Small intestine (tissue), 7 donors: ENCODE measurements around the gene GTPBP4. TPM values are rescaled to one million over a fixed set of nuclear protein-coding genes. Genes with fewer than 3 reads are reported as not detected.
A peak's percentile ranks its signal among the peaks of the same experiment; 100 is the strongest.

Experiments
- DNase-seq, 2 donors: peaks; one replicate each; pipeline versions ENCODE4 v3.0.0 to v3.0.0-alpha.2; 2013
- FAIRE-seq: peaks from 2 replicates; lab custom pipeline; 2012; peaks lifted over from hg19 to GRCh38; lab: Jason Lieb, UNC
- H3K27ac ChIP-seq, 3 donors: one replicate each; pipeline ENCODE4 v1.5.1; 2013; ENCODE audit warnings: low read length in 2 of 3, mild to moderate bottlenecking in 2 of 3, control low read depth in 1 of 3, inconsistent platforms in 1 of 3, low read depth in 1 of 3, moderate library complexity in 1 of 3
- H3K27me3 ChIP-seq, 3 donors: one replicate each; pipeline ENCODE4 v1.6.1; 2013; ENCODE audit warnings: low read length in 3 of 3, inconsistent platforms in 1 of 3; ENCODE audit not compliant: control insufficient read depth in 3 of 3, insufficient read depth in 3 of 3
- H3K36me3 ChIP-seq, 3 donors: one replicate each; pipeline ENCODE4 v1.6.1; 2013; ENCODE audit warnings: low read length in 3 of 3, inconsistent platforms in 1 of 3, low read depth in 1 of 3, mild to moderate bottlenecking in 1 of 3, moderate library complexity in 1 of 3; ENCODE audit not compliant: control insufficient read depth in 3 of 3, insufficient read depth in 2 of 3
- H3K4me1 ChIP-seq, 3 donors: one replicate each; pipeline ENCODE4 v1.6.1; 2013; ENCODE audit warnings: low read length in 2 of 3, inconsistent platforms in 1 of 3, low read depth in 1 of 3, mild to moderate bottlenecking in 1 of 3, moderate library complexity in 1 of 3; ENCODE audit not compliant: control insufficient read depth in 3 of 3, insufficient read depth in 2 of 3
- H3K4me3 ChIP-seq, 3 donors: one replicate each; pipeline ENCODE4 v1.5.1; 2013; ENCODE audit warnings: low read length in 3 of 3, control low read depth in 1 of 3, inconsistent platforms in 1 of 3, low read depth in 1 of 3, mild to moderate bottlenecking in 1 of 3, moderate library complexity in 1 of 3
- H3K9me3 ChIP-seq, 2 donors: one replicate each; pipeline ENCODE4 v1.6.1; 2013; ENCODE audit warnings: low read depth in 1 of 2, low read length in 1 of 2; ENCODE audit not compliant: control insufficient read depth in 2 of 2, insufficient read depth in 1 of 2
- WGBS, 3 donors: extraction: QIAGEN DNeasy Blood & Tissue Kit; methylation state at CpG; one replicate each; pipeline ENCODE4 v1.1.7; 2013; 5-methylcytosine and 5-hydroxymethylcytosine counted together
- polyA plus RNA-seq, 4 donors: library from polyadenylated mRNA; stranded (reverse) in 3 of 4; unstranded in 1 of 4; fragments of 200-250 nt in 3 of 4; fragments of 120-200 nt in 1 of 4; gene quantifications; one replicate each; pipeline versions ENCODE4 v1.2.1 to v1.2.3, GENCODE V29; 2013
- donor health status: healthy with polysubstance abuse.
- donor health status: control.
- donor health status: control.
- donor health status: Bipolar disorder and iron deficiency.
- donor health status: healthy.

GTPBP4 gene
- polyA plus RNA-seq, 4 donors: 16.8 to 33.8 (median 30.0) TPM

DNA sequence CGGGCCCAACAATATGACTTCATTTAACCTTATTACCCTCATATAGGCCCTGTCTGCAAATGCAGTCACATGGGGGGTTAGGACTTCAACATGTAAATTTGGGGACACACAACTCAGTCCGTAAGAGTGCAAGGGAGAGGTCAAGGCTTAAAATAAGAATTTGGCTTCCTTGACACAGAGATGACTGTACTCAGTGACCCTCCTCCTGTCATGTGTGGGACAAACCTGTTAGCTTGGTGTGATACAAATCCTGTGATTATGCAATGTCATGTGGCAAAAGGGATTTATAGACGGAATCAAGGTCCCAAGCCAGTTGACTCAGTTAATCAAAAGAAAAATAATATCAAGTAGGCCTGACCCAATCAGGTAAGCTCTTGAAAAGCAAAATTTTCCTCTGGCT, 25.9 kb upstream of the GTPBP4 start:
- WGBS, 3 donors: 89 to 92% (median 91%) methylated on average over 3 of the region's 3 CpGs
- Histone ChIP-seq H3K27me3 (peaks cover 0 to under 1% (median 0%) of the 10 kb centered on the region in 3 donors), H3K36me3 (no peaks in the 10 kb centered on the region), H3K4me1 (peaks cover 0 to 3% (median 0%) of the 10 kb centered on the region in 3 donors), H3K4me3 (no peak overlapping the region), H3K9me3 (no peaks in the 10 kb centered on the region), H3K27ac (no peak overlapping the region)
- DNase-seq (no peak), FAIRE-seq (no peak)

DNA sequence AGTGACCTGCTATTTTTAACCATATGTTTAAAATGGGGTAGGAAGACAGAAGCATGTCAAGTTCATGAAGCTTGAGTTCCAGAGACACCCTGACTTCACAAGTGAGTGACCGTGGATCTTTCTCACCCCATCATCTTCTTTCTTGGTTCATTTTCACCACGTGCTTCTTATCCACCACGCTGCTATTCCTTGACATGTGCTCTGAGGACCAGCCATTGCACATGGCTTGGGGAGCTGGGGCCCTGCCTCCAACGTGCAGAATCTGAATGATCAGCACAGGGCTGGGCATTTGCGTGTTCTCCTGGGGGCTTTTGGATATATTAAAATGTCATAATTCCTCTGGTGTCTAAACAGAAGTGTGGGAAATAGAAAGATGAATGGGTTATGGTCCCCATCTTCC, 25.0 kb upstream of the GTPBP4 start:
- Histone ChIP-seq H3K27me3 (peaks cover 0 to 2% (median 0%) of the 10 kb centered on the region in 3 donors), H3K9me3 (no peaks in the 10 kb centered on the region), H3K4me3 (no peak overlapping the region), H3K4me1 (peaks cover 0 to 3% (median 0%) of the 10 kb centered on the region in 3 donors), H3K27ac (no peak overlapping the region), H3K36me3 (no peaks in the 10 kb centered on the region)
- FAIRE-seq (no peak), DNase-seq (no peak)
- 79 to 85% (median 84%) methylated on average over 5 of the region's 5 CpGs for WGBS, 3 donors

DNA sequence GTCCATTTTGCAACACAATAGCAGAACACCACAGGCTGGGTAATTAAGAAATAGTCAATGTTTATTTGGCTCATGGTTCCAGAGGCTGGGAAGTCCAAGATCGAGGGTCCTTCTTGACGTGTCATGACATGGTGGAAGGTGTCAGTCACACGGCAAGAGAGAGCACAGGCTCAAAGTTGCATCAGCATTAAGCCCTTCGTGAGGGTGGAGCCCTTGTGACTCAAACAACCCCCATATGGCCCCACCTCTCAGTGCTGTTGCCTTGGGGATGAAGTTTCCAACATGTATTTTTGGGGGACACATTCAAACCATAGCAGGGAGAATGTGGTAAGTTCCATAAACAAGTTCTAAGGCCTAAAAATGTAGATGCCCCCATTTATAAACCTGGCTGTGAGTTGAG, 24.6 kb upstream of the GTPBP4 start:
- no peaks in the 10 kb centered on the region for H3K36me3 ChIP-seq
- DNase-seq (no peak), FAIRE-seq (no peak)
- H3K27ac ChIP-seq: no peak overlapping the region
- no peaks in the 10 kb centered on the region for H3K9me3 ChIP-seq
- H3K4me3 ChIP-seq: no peak overlapping the region
- 85 to 94% (median 91%) methylated on average over 4 of the region's 4 CpGs for WGBS, 3 donors
- peaks cover 0 to 3% (median 0%) of the 10 kb centered on the region in 3 donors for H3K4me1 ChIP-seq
- H3K27me3 ChIP-seq: peaks cover 0 to 2% (median 0%) of the 10 kb centered on the region in 3 donors

DNA sequence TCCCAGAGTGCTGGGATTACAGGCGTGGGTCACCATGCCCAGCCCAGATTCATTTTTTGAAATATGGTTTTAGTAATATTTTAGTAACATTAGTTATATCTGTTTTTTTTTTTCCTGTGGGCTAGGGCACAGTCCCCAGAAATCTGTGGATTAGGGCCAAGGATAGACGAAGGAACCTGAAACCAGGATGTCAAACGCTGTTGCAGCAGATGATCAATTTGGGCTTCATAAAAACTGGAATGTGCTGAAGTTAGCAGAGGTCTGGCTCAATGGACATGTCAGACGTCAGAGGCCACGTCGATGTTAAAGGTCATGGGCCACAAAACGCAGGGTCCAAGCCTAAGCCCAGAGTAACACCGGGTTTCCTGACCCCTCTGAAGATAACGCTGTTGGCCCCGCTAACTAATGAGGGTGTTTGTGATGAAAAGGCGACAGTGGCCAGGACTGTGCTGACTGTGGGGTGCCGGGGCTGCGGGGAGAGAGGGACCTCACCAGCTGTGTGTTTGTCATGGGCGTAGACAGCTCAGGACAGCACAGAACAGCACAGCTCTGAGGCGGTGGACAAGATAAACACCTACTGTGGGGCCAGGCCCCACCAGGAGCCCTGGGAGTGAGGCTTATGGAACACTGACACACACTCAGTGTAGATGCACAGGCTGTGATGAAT, 23.8 kb upstream of the GTPBP4 start:
- H3K36me3 ChIP-seq: no peaks in the 10 kb centered on the region
- no peak overlapping the region for H3K27ac ChIP-seq
- FAIRE-seq (no peak), DNase-seq (no peak)
- WGBS, 3 donors: 88 to 91% (median 89%) methylated on average over 15 of the region's 15 CpGs
- peaks cover 0 to 2% (median 0%) of the 10 kb centered on the region in 3 donors for H3K27me3 ChIP-seq
- no peak overlapping the region for H3K4me3 ChIP-seq
- peaks cover 0 to 3% (median 0%) of the 10 kb centered on the region in 3 donors for H3K4me1 ChIP-seq
- no peaks in the 10 kb centered on the region for H3K9me3 ChIP-seq

DNA sequence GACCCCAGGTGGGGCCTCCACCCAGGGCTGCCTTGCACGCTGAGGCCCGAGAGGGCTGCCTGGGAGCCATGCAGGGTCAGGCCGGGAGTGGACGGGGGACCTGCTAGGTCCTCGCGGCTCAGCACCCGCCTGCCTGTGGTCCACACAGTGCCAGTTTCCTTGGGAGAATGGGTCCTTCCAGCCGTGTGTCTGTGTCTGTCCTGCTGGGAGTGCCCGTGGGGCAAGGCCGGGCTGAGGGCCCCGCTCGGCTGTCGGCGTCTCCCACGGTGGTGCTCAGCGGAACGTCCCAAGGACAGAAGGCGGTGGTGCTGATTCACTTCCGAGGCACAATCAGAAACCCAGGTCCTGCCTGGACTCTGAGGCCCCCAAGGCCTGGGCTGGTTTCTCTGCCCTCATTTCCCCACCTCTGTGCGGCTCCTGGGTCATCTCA, 23.2 kb upstream of the GTPBP4 start:
- Histone ChIP-seq H3K27me3 (peaks cover 0 to 2% (median 0%) of the 10 kb centered on the region in 3 donors), H3K36me3 (no peaks in the 10 kb centered on the region), H3K9me3 (no peaks in the 10 kb centered on the region), H3K27ac (peak overlapping the region in 1 of 3 donors; percentile 22), H3K4me1 (peaks cover 0 to 5% (median 0%) of the 10 kb centered on the region in 3 donors), H3K4me3 (no peak overlapping the region)
- no peak for FAIRE-seq
- DNase-seq: no peak
- WGBS, 3 donors: 87 to 96% (median 90%) methylated on average over 18 to 20 of the region's 20 CpGs

DNA sequence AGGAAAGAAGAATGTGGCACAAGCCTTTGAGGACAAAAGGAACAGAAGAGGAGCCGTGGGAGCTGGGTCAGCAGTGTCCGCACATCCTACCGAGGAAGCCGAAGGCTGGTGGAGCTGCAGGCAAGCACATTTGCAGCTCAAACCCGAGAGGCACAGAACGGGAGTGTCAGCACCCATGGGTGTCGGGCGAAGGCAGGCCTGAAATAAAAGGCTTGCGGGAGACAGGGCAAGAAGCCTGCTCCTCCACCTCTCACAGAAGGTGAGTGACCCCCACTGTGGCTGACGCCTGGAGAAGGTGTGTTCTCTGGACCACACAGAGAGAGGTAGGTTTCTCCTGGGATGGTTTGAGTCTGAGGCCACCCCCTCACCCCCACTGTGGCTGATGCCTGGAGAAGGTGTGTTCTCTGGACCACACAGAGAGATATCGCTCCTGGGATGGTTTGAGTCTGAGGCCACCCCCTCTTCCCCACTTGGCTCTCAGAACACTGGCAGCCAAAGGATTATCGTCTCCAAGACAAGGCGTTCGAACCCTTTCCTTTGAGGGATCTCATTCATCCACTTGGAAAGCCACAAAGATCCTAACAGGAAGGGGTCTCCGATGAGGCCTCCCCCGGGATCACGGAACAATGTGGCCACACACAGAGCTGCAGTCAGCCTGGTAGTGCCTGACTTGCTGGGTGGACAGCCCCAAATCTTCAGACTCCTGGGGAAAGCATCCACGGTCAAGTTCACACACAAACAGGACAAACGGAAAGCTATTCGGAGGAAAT, 21.6 kb upstream of the GTPBP4 start:
- DNase-seq (no peak), FAIRE-seq (no peak)
- Histone ChIP-seq H3K9me3 (no peaks in the 10 kb centered on the region), H3K4me3 (no peak overlapping the region), H3K27me3 (peaks cover 0 to 2% (median 0%) of the 10 kb centered on the region in 3 donors), H3K4me1 (peaks cover 0 to 22% (median 0%) of the 10 kb centered on the region in 3 donors), H3K27ac (no peak overlapping the region), H3K36me3 (no peaks in the 10 kb centered on the region)
- WGBS, 3 donors: 84 to 93% (median 90%) methylated on average over 20 of the region's 20 CpGs

DNA sequence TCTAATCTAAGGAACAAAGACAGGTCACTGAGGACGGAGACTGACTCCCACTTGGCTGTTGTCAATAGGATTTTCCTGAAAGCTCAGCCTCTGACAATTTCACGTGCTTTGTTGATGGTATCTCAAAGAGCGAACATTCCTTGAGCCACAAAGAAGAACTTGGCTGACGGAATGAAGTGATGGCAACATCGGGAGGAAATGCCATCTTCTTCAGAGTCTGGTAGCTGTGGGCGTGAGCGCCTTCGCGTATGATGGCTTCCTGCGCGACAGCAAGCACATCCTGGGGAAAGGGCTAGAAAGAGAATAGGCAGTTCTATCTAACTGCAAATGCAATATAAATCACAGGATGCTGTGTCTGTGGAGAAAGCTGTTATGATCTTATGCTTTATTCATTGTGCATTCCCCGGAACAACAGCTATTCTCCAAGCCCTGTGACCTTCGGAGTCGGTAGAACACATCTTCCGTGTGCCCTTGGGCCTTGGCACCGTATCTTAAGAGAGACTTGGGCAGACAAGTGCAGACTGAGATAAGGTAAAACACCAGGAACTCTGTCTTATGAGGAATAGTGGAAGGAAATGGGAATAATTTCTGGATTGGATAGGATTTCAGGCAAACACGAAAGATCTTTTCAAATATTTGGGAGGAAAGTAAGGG, 19.6 kb upstream of the GTPBP4 start:
- H3K4me1 ChIP-seq: peaks cover 0 to 29% (median 0%) of the 10 kb centered on the region in 3 donors
- FAIRE-seq (no peak), DNase-seq (peak in 1 of 2 donors; percentile 36)
- H3K27ac ChIP-seq: no peak overlapping the region
- peaks cover 0 to 6% of the 10 kb centered on the region in 2 donors for H3K9me3 ChIP-seq
- no peaks in the 10 kb centered on the region for H3K36me3 ChIP-seq
- H3K4me3 ChIP-seq: no peak overlapping the region
- H3K27me3 ChIP-seq: peaks cover 0 to 2% (median 0%) of the 10 kb centered on the region in 3 donors
- 68 to 81% (median 76%) methylated on average over 17 of the region's 17 CpGs for WGBS, 3 donors

DNA sequence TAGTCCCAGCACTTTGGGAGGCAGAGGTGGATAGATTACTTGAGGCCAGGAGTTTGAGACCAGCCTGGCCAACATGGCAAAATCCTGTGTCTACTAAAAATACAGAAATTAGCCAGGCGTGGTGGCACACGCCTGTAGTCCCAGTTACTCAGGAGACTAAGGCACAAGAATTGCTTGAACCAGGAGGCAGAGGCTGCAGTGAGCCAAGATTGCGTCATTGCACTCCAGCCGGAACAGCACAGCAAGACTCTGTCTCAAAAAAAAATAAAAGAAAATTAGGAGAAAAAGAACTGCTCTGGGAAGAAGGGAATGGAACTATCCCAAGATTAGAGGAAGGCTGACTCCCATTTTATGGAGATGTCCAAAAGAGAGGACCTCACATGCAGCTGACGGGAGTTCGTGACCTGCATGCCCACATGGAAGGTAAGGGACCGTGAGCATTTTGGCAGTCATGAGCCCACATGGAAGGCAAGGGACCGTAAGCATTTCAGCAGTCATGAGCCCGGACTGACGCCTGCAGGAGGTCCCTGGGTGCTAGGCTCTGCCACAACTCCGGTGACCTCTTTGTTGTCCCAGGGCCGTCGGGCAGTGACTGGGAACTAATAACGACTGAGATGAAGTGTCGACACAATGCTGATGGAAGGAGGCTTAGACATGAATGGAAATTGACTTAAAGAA, 18.6 kb upstream of the GTPBP4 start:
- WGBS, 3 donors: 81 to 92% (median 82%) methylated on average over 15 of the region's 15 CpGs
- H3K4me3 ChIP-seq: no peak overlapping the region
- no peaks in the 10 kb centered on the region for H3K36me3 ChIP-seq
- FAIRE-seq (no peak), DNase-seq (no peak)
- peaks cover 0 to 2% (median 0%) of the 10 kb centered on the region in 3 donors for H3K27me3 ChIP-seq
- H3K27ac ChIP-seq: no peak overlapping the region
- peaks cover 0 to 37% (median 0%) of the 10 kb centered on the region in 3 donors for H3K4me1 ChIP-seq
- H3K9me3 ChIP-seq: peaks cover 0 to 6% of the 10 kb centered on the region in 2 donors
